UCSD-AML1 (cell line): ENCODE results near the gene CCR7.
A peak's percentile ranks its signal among the peaks of the same experiment; 100 is the strongest.
"Not testable (repeated sequence)": the region's sequence is repeated elsewhere in the genome, so short reads cannot be mapped to it uniquely, and the experiment has no call there.

Experiments
- DNase-seq: peaks from one replicate; lab custom pipeline; 2025; ENCODE audit not compliant: unreplicated experiment; lab: John Stamatoyannopoulos, UW

CCR7 gene

DNA sequence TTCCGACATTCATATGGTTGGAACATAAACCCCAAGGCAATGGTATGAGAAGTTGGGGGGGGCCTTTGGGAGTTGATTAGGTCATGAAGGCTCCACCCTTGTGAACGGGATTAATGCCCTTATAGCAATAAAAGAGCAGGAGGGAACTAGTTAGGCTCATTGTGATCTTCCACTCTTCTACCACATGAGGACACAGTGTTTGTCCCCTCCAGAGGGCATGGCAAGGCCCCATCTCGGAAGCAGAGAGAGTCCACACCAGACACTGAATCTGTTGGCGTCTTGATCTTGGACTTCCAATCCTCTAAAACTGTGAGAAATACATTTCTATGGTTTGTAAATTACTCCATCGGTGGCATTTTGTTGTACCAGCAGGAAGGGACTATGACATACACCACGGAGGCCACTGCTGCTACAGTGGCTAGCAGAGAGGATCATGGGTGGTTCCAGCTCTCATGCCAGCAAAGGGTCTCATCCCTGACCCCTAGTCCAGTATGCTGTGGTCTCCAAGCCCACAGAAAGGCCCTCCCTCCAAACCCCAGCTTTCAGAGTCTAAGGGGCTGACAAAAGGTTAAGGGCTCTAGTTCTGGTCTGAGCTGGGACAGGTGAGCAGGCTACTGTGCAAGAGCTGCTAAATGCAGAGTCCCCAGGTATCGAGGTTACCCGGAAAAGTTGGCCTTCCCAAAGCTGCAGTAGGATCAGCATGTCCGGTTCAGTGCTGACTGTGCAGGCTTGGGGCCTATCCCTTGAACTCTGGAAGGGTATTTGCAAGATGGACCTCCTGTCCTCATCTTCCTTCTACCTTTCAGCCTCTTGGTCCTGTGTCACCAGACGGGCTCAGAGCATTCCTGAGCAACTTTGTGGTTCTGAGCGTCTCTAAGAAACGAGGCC is 12.2 kb downstream of the CCR7 start:
- no peak for DNase-seq

DNA sequence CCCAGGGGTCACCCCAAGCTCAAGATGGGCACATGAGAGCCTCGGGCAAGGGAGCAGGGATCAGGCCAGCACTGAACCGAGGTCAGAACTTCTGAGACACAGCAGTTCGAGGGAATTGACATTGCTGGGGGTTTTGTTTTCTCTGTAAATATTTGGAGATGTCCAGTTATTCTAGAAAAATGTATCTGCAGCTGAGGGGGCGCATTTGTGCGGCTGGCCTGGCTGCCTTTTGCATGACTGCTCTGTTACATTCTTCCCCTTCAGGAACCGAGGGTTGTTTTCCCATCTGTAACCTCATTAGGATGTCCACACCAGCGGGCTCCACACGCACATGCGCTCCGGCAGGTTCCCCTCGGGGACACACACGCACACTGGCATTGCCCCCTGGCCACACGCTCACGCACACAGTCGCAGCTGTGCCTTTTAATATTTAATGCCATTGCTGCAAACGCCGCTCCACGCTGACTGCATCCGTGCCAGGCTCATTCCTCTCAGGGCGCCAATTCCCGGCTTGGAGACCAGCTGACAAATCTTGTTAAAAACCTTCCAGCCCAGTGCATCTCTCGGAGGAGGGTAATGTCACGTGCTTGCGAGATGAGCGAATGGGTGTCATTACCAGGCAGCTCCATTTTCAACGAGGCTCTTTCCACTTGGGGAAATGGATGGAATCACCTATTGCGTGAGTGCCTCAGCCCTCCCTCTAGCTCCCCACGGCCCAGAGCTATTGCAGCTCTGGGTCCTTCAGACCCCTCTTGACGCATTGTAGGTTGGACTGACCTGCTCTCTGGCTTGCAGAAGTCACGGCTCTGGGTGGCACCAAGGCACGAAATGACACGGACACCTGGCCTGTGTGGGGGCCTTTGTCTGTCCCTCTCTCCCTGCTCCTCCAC is 13.1 kb downstream of the CCR7 start:
- no peak for DNase-seq

DNA sequence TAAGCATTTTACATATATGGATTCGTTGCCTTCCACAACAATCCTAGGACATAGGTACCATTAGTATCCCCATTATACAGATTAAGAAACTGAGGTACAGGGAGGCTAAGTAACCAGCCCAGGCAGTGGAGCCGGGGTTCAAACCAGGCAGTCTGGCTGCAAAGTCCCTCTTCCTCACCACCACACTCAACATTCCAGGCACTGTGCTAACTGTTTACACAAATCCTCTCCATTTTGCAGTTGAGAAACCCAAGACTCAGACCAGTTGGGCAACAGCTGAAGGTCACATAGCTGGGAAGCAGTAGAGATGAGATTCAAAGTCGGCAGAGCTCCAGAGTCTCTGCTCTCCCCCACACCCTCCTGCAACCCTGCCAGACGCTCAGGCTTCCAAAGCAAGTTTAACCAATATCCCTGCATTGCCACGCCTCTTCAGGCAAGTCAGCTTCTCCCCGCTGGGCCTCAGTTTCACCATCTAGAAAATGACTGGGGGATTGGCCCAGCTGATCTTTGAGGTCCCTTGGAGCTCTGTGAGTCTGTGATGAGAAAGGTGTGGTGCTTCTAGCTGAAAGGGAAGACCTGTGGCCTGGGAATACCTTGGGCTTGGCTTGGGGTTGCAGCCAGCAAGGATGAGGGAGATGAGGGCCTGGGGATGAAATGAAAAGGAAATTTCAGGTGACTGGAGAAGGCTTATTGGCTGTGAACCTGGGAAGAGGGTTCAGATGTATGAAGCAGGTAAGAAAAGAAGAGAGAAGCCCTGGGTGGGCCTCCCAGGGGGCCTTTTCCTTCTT is 14.0 kb downstream of the CCR7 start:
- no peak for DNase-seq

DNA sequence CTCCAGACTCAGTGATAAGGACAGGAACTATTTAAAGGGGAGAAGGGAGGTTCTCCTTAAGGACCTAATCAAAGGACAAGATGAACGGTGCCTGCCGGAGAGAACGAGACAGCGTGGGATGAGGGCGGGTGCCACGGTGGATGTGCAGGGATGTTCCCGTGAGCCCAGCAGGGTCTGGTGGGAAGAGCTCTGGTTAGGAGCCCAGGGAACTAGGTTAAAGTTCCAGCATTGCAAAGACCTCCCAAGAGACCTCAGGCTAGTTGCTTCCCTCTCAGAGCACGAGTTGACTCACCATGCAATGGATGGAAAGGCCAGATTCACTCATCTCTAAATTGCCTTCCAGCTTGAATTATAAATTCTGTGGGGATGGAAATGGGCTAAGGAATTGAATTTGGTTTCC is 14.7 kb downstream of the CCR7 start:
- no peak for DNase-seq

DNA sequence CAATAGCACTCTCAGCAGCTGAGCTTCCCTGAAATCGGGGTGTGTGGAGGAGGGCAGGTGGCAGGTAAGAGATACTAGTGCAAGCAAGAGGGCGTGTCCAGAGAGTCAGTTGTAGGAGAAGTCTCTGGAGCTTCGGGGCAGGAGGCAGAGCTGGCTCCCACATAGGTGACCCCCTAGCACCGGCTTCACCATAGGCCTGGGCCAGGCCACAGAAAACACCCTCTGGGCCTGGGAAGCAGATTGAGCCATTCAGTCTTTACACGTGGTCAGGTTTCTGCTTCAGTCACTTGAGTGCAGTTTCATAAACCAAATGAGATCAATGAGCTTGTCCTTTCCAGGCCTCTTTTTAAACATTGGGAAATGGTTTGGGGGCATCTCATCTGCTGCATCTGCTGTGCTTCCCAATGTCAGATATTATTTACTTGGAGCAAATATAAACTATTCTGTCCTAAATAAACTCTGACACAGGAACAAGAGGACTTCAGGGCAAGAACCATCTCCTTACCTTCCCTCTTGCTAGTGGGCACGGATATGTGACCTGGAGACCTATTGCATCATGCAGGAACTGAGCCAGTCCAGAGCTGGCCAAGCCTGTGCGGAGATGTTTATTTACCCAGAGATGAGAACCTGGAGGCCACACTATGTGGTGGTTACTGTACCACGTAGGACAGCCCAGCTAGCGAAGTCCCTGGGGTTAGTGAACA is 16.1 kb downstream of the CCR7 start:
- DNase-seq = no peak

DNA sequence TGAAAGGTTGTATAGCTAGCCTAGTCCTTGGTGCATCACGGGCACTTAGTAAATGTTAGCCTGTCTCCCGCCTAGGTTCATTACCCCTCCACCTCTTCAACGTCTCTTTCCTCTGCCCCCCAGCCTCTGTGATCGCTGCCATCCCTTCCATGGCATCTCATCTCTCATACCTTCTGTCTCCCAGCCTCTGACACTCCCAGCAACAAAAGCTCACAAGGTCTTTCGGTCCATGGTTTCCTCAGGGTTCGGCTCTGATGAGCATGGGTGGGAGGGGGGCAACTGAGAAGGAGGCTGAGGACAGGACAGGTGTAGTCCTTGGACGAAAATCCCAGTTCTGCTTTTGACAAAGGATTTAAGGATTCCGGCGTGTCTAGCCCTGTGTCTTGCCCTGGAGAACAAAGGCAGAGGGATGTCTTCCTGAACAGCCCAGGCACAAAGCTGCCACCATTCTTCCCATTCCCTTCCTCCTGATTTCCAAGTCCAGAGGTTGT is 16.7 kb downstream of the CCR7 start:
- DNase-seq = no peak

DNA sequence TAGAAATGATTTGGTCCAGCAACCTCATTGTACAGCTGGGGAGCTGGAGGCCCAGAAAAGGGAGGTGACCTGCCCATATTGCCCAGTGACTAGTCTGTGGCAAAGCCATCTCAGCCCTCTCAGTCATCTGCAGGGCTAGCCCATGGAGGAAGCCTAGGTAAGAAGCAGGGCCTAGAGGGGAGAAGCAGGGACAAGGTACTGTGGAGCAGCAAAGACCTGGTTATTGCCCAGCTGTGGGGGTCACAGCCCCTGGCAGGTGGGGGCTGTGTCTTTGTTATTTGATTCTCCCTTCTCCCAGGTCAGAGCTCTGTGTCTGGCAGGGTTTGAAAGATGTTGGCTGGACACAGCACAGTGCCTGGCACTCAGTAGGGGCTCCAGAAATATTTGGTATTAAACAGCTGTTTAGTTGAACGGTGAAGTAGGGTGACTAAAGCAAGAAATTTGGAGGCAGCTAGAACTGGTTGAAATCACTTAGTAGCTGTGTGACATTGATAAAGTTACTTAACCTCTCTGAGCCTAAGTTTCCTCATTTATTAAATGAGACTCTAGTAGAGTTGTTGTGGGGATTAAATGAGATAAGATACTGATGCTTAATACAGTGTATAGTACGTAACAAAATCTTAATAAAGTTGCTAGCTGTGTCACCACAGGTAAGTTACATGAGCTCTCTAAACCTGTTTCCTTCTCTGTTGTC is 17.3 kb downstream of the CCR7 start:
- no peak for DNase-seq

DNA sequence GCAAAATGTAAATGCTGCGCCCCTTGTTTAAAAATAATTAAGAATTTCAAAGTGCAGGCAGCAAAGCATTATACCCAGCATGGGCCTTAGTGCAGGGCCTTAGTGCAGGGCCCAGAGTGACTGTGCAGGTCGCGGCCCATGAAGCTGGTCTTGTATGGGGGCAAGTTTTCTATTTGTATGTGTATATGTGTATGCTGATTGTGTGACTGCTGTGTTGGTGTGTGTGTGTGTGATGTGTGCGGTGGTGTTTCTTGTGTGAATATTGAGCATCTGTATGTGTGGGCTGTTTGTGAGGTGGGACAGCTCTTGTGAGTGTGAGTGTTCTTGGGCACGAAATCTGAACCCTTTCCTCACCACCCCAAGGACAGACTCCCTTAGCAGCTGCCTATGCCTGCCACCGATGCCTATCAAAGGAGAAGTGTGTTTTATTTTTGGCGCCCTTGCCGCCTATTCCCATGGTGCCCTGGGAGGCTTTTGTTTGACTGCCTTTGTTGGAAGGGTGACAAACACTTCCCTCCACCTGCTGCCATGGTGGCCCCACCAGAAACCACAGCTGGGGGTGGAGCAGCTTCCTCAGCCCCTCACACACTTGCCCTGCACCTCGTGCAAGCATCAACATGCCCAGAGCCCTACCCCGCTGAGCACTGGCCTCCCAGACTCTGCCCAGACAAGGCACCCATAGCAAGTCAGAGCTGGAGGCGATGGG is 18.0 kb downstream of the CCR7 start:
- peak; percentile 74 for DNase-seq

DNA sequence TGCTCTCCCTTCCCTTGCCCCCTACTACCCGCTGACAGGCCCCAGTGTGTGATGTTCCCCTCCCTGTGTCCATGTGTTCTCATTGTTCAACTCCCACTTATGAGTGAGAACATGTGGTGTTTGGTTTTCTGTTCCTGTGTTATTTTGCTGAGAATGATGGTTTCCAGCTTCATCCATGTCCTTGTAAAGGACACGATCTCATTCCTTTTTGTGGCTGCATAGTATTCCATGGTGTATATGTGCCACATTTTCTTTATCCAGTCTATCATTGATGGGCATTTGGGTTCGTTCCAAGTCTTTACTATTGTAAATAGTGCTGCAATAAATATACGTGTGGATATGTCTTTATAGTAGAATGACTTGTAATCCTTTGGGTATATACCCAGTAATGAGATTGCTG is 18.8 kb downstream of the CCR7 start:
- DNase-seq = not testable (repeated sequence)

DNA sequence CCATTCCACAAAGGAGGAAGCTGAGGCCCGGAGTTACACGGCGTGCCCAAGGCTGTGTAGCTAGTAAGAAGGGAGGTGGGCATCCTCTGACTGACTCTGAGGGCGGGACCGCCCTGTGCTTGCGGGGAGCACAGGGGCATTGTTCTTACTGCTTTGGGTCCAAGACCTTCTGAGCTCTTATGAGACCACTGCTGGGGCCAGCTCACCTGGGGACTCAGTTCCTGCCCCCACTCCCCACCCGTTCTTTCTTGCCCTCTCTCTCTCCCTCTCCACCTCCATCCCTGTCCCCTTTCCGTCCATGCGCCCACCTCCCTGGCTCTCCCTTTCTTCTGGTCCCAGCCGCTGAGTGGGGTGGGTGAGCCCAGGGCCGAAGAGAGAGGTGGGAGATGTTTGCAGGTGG is 19.6 kb downstream of the CCR7 start:
- no peak for DNase-seq

DNA sequence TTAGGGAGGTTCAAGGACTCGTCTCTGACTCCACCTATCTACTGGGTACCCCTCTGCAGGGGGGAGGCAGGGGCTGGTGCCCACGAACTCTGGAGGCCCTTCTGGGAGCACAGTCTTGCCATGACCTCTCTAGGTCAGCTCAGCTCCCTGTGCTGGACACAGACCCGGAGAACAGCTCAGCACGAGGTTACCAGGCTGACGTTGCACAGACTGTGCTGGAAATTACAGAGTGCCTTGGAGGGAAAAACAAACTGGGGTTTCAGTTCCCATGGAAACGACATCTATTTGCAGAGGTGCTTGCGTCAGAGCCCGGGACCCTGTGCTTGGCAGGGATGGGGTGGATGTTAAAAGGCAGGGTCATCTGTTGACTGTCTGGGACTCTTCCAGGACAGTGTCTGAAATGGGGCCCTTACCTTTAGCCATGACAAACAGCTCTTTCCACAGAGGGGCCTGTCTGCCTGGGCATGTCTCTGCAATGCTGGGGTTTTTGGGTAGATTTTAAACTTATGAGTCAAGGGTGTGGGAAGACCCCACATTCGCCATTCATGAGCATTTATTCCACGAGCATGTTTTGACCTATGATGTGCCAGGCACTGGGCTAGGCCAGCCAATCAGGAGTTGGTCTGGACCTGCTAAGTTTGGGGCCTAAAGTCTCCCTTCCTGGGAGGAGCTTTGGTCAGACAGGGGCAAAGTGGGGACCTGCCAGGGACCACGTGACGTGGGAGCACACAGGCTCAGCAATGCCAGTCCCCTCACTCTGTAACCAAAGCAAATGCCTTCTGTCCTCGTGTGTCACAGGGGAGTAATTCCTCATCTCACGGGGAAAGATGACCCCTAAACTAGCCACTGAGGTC is 22.5 kb downstream of the CCR7 start:
- DNase-seq = no peak

DNA sequence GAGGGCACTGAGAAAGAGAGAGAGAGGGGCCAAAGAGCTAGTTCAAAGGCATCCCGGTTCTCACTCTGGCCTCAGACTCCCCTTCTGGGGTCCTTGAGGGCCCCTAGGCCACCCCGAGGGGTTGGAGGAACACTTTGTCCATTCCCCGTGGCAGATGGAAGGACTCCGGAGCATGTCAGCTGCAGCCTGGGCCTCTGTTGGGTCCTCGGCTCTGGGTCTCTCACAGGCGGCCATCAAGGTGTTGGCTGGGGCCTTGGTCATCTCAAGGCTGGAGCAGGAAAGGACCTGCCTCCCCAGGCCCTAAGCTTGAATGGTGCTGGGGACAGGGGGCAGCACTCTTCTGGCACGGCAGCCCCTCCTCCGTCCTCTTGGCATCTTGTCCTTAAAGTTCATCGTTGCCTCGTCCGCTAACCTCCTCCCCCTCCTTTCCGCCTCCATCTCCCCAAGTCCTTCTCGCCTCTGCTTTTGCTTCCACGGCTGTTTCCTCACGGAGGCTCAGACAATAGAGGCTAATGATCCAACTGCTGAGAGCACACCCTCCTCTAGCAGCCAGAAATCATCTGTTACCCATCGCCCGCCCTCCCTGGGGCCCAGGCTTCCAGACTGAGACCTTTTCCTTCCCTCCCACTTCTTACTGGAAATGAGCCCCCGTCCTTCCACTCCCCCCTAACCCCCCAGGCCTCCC is 23.3 kb downstream of the CCR7 start:
- DNase-seq = no peak

DNA sequence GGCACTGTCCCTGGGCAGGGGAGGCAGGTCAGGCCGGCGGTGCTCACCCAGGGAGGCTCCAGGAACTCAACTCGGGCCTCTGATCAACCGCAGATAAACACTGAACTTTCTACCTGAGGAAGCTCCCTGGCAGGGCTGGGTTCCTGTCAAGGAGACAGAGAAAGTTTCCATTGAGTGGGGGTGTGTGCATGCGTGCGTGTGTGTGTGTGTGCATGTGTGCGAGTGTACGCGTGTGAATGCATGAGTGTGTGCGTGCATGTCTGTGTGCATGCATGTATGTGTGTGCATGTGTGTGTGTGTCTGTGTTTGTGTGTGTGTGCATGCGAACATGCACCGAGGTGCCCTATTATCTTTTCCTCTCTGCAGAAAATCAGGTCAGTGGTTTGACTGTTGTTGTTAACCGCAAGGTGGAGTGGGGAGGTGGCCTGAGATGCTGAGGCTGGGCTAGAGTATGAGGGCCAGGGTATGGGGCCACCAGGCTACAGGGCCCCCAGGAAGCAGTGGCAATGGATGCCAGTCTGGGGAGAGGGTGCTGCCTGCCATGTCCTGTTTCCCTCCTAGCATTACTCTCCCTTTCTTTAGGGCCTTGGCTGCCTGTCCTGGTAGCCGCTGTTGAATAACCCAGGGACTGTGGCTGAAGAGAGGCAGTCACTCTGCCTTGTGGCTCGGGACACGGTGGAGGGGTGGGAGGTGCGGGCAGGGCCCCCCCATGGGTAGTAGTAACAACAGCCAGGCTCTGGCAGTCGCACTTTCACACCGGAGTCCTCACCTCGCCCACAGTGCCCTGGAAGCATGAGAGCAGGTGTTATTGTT is 24.0 kb downstream of the CCR7 start:
- no peak for DNase-seq

DNA sequence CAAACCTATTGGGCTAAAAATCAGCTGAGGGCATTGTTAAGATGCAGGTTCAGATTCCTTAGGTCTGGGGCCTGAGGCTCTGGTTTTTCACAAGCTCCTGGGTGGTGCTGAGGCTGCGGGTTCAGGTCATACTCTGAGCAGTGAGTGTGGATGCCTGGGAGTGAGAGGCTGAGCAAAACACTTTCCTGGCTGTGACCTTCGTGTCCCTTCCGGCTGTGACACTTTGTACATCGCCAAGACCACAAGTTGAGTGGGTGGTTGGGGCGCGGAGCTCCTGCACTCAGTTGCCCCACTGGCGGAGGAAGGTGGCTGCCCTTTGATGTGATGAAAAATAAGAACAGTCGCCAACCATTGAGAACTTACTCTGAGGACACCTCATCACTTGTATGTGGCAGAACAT is 24.8 kb downstream of the CCR7 start:
- no peak for DNase-seq

DNA sequence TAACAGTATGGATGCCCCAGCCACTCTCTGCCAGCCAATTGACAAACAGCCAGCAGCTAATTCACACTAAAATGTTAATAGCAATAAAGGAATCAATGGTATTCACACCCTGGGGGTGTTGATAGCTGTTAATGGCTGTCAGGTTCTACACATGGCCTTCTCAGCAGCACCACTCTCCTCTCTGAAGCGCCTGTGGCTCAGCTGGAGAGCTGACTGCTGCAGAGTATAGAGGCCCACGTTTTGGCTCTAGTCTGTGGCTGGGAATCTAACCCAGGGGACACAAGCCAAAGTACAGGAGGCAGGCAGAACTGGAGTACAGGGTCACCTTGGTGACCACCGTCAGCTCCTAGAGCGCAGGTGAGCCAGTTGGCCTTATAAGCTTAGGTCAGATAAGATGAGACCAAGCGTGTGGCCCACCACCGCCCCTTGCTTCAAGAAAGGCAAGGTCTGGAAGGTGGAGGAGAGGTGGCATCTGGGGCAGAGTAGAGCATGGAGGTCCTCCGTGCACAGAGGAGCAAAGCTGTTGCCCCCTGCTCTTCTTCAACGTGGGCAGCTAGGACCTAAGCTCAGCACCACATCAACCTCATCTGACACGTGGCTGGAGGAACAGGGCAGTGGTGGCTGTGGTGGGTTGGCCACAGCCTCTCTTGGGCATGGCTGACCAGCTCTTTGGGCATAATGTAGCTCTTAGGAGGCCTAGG is 25.4 kb downstream of the CCR7 start:
- DNase-seq = no peak

DNA sequence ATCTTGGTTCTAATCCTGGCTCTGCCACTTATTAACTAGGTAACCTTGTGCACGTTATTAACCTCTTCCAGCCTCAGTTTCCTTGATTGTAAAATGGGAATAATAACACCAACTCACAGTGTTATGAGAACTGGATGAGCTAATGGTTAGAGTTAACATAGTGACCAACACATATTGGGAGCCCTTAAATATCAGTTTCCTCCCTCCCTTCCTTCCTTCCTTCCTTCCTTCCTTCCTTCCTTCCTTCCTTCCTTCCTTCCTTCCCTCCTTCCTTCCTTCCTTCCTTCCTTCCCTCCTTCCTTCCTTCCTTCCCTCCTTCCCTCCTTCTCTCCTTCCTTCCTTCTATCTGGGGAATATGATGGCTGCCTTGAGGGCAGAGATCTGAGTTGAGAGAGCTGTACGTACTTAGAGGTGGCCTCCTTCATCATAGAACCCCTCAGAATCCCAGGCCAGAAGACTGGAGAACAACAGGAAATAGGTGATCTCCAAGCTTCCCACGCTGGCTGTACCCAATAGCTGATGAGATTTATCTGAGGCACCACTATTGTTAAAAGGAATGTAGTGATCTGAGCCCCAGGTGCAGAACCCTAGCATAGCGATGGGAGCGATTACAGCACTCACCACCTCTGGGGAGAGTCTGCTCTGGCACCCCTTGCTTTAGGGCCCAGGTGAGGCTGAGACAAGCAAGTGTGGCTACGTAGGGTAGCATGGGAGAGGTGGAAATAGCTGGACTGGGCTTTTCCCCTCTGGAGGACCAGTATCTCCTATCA is 26.2 kb downstream of the CCR7 start:
- no peak for DNase-seq
